Activated CD4-positive, alpha-beta T cell treated with anti-CD3 and anti-CD28 coated beads, Interleukin-2, Interleukin-4, amounts not matched to agents 100 ng/mL and 50 ng/mL, durations not matched to agents 16 hours and 8 hours (primary cell): ENCODE data around the gene TTC16.

Source experiments
- DNase-seq: peaks from one replicate; pipeline ENCODE4 v3.0.0-alpha.2; 2020; ENCODE audit warnings: low spot score

Gene TTC16

GRCh38 chr9:127720031-127720864 is 4.4 kb downstream of the TTC16 start:
- no peak for DNase-seq

- no peak for DNase-seq
Observed at GRCh38 chr9:127720865-127721227, 5.0 kb downstream of the TTC16 start.

GRCh38 chr9:127721391-127721821 is 5.5 kb downstream of the TTC16 start:
- DNase-seq = no peak

- DNase-seq = no peak
Observed at GRCh38 chr9:127722055-127722745, 6.3 kb downstream of the TTC16 start.

- no peak for DNase-seq
Observed at GRCh38 chr9:127723013-127723412, 7.1 kb downstream of the TTC16 start.

GRCh38 chr9:127723444-127723843 is 7.6 kb downstream of the TTC16 start:
- DNase-seq = no peak

GRCh38 chr9:127724012-127724411 is 8.1 kb downstream of the TTC16 start:
- DNase-seq = no peak

GRCh38 chr9:127726871-127727270 is 11.0 kb downstream of the TTC16 start:
- DNase-seq = no peak

GRCh38 chr9:127728808-127729207 is 12.9 kb downstream of the TTC16 start:
- DNase-seq = no peak

- no peak for DNase-seq
Observed at GRCh38 chr9:127729522-127730256, 13.8 kb downstream of the TTC16 start.

- no peak for DNase-seq
Observed at GRCh38 chr9:127730262-127730661, 14.4 kb downstream of the TTC16 start.

- no peak for DNase-seq
Observed at GRCh38 chr9:127730799-127731410, 15.0 kb downstream of the TTC16 start.

GRCh38 chr9:127731938-127732337 is 16.1 kb downstream of the TTC16 start:
- DNase-seq = no peak

GRCh38 chr9:127732444-127732843 is 16.6 kb downstream of the TTC16 start:
- DNase-seq = no peak

- no peak for DNase-seq
Observed at GRCh38 chr9:127733614-127734013, 17.7 kb downstream of the TTC16 start.

GRCh38 chr9:127734247-127734746 is 18.4 kb downstream of the TTC16 start:
- no peak for DNase-seq

- DNase-seq = peak; percentile 97
Observed at GRCh38 chr9:127734747-127735529, 19.1 kb downstream of the TTC16 start, which contains the start of gene TOR2A. Gene TOR2A (minus strand): TSS chr9:127735294. CDS start chr9:127735270, 24 bp downstream.

GRCh38 chr9:127735530-127736185 is 19.8 kb downstream of the TTC16 start:
- no peak for DNase-seq

- no peak for DNase-seq
Observed at GRCh38 chr9:127738666-127739065, 22.8 kb downstream of the TTC16 start.

- no peak for DNase-seq
Observed at GRCh38 chr9:127739614-127740330, 23.9 kb downstream of the TTC16 start.
